ENCODE data around the gene HSF4.

Gene HSF4

DNA sequence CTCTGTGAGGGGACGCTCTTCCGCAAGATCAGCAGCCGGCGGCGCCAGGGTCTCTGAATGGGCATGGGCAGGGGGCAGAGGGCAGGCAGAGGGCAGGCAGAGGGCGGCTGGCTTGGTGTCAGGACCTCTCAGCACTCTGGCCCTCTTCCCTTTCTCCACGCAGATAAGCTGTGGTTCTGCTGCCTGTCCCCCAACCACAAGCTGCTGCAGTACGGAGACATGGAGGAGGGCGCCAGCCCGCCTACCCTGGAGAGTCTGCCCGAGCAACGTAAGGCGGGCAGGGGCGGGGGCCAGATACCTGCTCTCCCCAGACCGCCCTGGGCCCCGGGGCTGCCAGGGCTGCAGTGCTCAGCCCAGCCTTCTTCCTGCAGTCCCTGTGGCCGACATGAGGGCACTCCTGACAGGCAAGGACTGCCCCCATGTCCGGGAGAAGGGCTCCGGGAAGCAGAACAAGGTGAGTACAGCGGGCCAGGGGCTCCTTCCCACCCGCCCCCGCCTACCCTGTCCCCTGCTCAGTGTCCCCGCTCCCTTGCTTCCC, 38.5 kb downstream of the HSF4 start:
- no peak for FAIRE-seq

DNA sequence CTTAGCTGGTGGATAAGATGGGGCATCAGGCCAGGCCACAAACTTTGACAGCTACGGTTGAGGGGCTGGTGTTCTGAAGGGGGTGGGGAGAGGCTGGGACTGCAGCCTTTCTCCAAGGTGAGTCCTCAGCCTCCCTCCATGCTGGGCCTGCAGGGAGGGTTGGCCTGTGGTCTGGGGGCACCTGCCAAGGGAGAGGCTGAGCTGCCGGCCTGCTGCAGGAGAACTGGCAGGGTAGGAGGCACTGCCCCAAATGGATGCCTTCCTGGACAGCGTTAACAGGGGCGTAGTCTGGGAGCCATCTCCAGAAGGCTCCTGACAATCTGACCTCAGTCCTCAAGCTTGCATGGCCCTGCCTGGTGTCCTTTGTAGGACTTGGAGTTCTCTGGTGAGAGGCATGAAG, 39.5 kb downstream of the HSF4 start:
- FAIRE-seq, result no peak

GRCh38 chr16:67206129-67206837, 41.7 kb downstream of the HSF4 start:
- FAIRE-seq, result no peak

DNA sequence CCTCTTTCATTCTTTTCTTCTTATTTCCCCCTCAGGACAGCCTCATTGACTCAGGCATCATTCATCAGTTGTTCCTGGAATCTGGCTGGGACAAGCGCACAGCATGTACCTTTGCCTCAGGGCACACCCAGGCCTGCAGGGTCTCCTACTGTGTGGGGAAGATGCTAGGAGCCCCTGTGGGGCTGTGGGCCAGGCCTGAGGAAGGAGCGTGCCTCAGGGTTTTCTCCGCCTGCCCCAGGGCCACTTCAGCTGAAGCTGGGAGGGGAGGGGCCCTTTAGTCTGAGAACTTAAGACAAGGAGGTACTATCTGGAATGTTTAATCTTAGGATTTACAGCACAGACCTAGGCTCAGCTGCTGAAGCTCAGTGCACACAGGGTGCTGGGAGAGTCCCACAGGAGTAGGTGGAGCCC, 42.3 kb downstream of the HSF4 start:
- no peak for FAIRE-seq

GRCh38 chr16:67207249-67208091, 42.9 kb downstream of the HSF4 start:
- no peak for FAIRE-seq

GRCh38 chr16:67208154-67208896, 43.8 kb downstream of the HSF4 start:
- no peak for FAIRE-seq

DNA sequence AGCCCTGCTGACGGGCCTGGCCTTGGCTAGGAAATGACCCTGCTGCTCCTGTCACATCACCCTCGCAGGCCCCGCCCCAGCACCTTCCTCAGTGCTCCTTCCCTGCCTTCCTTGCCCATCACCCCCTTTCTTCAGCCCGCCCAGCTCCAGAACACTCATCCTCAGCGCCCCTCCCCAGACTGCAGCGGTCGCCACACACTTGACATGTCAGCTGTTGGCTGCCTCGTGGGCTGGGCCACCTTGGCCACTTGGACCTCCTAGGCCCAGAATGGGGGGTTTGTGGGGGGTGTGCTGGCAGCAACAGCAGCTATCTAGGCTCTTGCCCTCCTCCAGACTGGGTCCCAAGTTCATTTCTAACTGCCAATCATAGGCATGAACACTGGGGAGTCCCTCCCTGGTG, 45.0 kb downstream of the HSF4 start:
- no peak for FAIRE-seq

DNA sequence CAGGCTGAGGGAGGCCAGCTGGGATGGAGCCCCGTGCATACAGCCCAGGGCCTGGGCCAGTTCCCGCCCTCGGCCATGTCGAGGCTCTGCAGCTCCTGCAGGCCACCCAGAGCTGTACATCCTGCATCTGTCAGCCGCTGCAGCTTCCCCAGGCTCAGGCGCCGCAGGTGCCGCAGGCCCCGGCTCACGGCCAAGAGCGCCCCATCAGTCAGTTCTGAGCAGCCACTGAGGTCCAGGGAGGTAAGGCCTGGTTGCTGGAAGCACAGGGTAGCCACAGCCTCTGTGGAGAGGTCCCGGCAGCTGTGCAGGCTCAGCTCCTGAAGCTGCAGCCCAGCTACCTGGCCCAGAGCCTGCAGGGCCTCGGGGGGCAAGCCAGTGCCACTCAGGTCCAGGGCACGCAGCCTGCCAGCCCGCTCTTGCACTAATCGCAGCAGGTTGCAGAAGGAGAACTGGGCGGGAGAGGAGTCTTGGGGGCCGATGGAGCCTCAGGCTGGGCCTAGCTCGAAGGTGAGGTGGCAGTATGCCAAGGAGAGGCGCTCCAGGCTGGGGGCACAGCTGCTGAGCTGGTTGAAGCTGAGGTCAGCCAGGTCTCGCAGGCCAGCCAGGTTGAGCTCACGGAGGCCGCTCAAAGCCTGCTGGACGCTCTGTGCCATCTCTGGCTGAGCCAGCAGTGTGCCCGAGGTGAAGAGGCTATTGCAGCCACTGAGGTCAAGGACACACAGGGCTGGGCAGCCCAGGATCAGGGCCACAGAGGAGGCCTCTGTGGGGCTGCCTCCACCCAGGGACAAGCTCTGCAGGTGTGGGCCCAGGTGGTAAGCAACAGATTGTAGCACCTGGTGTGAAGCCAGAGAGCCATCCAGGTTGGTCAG, 45.8 kb downstream of the HSF4 start:
- FAIRE-seq, result no peak

GRCh38 chr16:67211674-67212073, 47.1 kb downstream of the HSF4 start:
- FAIRE-seq, result no peak

DNA sequence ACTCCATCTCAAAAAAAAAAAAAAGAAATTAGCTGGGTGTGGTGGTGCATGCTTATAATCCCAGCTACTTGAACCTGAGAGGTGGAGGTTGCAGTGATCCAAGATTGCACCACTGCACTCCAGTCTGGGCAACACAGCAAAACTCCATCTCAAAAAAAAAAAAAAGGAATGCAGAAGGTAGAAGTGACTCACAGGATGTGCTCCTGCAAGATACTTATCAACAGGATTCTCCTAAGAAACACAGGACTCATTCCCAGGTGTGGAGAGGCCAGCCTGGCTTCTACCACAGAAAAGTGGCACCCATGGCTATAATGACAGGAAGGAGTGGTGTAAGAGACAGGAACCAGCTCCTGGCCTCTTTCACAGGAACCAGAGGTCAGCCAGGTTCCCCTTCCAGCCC, 48.2 kb downstream of the HSF4 start:
- FAIRE-seq, result no peak

DNA sequence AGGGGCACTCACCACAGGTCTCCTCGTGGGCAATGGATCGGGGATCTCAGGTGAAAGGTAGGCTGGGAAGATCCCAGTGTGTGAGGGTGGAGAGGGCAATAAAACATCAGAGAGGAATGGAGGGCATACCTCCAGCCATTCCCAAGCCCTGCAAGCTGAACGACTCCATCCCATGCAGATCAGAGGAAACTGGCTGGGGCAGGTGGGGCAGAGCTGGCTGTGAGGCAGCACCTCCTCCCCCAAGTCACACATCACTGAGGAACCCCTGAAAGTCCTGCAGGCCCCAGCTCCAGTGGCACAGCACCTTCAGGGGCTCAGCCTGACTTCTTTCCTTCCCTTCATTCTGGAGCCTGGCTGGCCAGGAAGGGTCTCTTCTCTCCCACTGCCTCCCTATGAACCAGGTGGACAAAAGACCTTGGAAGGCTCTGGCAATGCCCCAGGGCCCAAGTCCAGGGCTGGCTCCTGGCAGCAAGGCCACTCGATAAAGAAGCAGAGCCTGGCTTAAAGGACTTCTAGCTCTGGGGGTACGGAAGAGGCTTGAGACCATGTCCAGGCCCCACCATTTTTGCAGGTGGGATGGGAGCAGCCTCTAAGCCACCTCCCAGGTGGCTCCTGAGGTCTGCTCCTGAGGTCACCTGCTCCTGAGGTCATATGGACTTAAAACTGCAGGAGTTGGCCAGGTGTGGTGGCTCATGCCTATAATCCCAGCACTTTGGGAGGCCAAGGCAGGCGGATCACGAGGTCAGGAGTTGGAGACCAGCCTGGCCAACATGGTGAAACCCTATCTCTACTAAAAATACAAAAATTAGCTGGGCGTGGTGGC, 48.9 kb downstream of the HSF4 start:
- no peak for FAIRE-seq

- no peak for FAIRE-seq
Measured at GRCh38 chr16:67215706-67216105, 51.2 kb downstream of the HSF4 start.

DNA sequence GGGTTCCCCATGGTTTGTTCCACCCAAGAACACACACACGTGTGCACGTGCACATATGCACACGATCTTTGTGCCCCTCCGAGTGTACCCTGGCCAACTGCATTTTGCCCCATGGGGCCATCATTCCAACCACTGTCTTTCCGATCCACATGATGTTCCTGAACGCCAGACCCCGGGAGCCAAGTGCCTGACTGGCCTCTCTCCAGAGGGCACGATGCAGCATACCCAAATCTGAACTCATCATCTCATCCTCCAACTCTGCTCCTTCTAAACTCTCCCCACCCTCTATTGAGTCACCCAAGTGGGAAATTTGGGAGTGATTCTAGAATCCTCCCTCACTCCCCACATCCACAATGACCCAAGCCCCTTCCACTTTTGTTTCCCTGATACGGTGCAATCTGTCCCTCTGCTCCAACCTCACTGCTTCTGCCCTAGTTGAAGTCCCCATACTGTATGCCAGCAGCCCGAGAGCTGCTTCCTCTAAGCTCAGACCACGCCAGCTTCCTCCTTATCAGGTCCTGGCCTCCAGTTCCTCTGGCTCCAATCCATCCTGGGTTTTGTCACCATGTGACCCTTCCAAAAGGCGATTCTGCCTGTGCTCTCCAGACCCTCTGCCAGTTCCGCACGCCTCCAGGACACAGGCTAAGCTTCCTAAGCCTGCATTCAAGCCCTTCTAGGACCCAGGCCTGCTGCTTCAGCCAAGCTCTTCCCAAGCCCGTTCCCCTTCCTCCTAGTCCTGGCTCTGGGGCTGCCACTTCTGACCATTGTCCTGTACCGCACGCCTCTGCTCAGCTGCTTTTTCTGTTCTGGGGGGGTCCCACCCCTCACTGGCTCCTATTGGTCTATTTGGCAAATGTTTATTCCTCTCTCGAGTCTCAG, 52.3 kb downstream of the HSF4 start:
- FAIRE-seq, result no peak
